ENCODE results near the gene PPP4R1.
A peak's percentile ranks its signal among the peaks of the same experiment; 100 is the strongest.

Gene PPP4R1

GRCh38 chr18:9526458-9526857, 87.9 kb downstream of the PPP4R1 start:
- no peak for DNase-seq (ENCODE audit: low spot score)
- TF ChIP-seq CTCF (IDR thresholded peaks at IDR 0.05; ENCODE audit: extremely low read depth, missing control alignments): no peak

- no peak for DNase-seq (ENCODE audit: low spot score)
- no peak for TF ChIP-seq CTCF (IDR thresholded peaks at IDR 0.05; ENCODE audit: extremely low read depth, missing control alignments)
Observed at GRCh38 chr18:9522952-9523351, 91.4 kb downstream of the PPP4R1 start.

DNA sequence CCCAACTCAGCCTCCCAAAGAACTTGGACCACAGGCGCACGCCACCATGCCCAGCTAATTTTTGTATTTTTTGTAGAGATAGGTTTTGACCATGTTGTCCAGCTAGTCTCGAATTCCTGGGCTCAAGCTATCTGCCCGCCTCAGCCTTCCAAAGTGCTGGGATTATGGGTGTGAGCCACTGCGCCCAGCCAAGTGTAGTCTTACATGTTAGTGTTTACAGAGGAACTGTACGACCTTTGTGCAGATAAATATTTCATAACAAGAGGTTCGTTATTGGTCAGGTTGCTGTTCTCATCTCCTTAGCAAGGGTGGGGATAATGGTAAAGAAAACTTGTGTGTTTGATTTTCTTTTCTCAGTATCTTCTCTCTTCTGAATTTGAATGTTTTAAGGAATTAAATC, 92.6 kb downstream of the PPP4R1 start:
- DNase-seq (ENCODE audit: low spot score): no peak
- no peak for TF ChIP-seq CTCF (IDR thresholded peaks at IDR 0.05; ENCODE audit: extremely low read depth, missing control alignments)

GRCh38 chr18:9520666-9521065, 93.7 kb downstream of the PPP4R1 start:
- TF ChIP-seq CTCF (IDR thresholded peaks at IDR 0.05; ENCODE audit: extremely low read depth, missing control alignments): no peak
- DNase-seq (ENCODE audit: low spot score): no peak

DNA sequence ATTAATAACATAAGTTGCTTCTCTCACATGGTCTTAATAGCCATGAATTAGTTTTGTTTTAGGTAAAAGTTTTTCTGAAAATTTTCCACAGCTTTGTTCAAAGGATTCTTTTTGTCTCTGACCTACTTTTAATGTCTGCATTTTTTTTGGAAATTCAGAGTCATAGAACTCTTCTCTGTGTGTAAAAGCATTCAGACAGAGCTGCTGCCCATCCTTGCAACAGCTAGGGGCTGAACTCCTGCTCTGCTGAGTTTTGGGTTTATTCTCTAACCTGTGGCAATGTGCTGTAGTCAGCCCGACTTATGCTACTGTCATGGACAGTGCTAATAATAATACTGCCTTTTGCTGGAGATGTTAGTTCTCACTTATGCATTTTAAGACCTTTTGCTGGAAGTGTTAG, 95.0 kb downstream of the PPP4R1 start:
- no peak for TF ChIP-seq CTCF (IDR thresholded peaks at IDR 0.05; ENCODE audit: extremely low read depth, missing control alignments)
- no peak for DNase-seq (ENCODE audit: low spot score)

- DNase-seq (ENCODE audit: low spot score): no peak
- TF ChIP-seq CTCF (IDR thresholded peaks at IDR 0.05; ENCODE audit: extremely low read depth, missing control alignments): no peak
Observed at GRCh38 chr18:9517869-9518268, 96.5 kb downstream of the PPP4R1 start.

GRCh38 chr18:9516437-9517064, 97.8 kb downstream of the PPP4R1 start:
- DNase-seq (ENCODE audit: low spot score): peak; percentile 50
- TF ChIP-seq CTCF (IDR thresholded peaks at IDR 0.05; ENCODE audit: extremely low read depth, missing control alignments): peak; percentile 76
